Mesenchymal stem cell (in vitro differentiated cells and primary cell): Measurements from ENCODE around the gene SNU13.
A peak's percentile ranks its signal among the peaks of the same experiment; 100 is the strongest.
"Not testable (repeated sequence)": the region's sequence is repeated elsewhere in the genome, so short reads cannot be mapped to it uniquely, and the experiment has no call there.

Experiments used
- DNase-seq: peaks from one replicate; pipeline ENCODE4 v3.0.0-alpha.2; 2013
- H2AFZ ChIP-seq: one replicate; pipeline ENCODE4 v1.6.1; 2013; ENCODE audit warnings: low read depth, mild to moderate bottlenecking, control low read depth, inconsistent platforms, low read length, moderate library complexity
- H2AK5ac ChIP-seq: 2 replicates; pipeline ENCODE4 v1.6.1; 2013; ENCODE audit warnings: low read length, moderate library complexity, mild to moderate bottlenecking, inconsistent platforms; ENCODE audit not compliant: severe bottlenecking
- H2BK120ac ChIP-seq: one replicate; pipeline ENCODE4 v1.6.1; 2013; ENCODE audit warnings: low read depth, mild to moderate bottlenecking, inconsistent platforms, low read length, moderate library complexity
- H2BK12ac ChIP-seq, 2 experiments: one replicate each; pipeline ENCODE4 v1.6.1; 2013; ENCODE audit warnings: inconsistent platforms in 2 of 2, low read length in 2 of 2, mild to moderate bottlenecking in 2 of 2, moderate library complexity in 2 of 2, control low read depth in 1 of 2
- H2BK15ac ChIP-seq: one replicate; pipeline ENCODE4 v1.6.1; 2013; ENCODE audit warnings: mild to moderate bottlenecking, low read depth, inconsistent platforms; ENCODE audit not compliant: poor library complexity, severe bottlenecking
- H2BK5ac ChIP-seq: 2 replicates; pipeline ENCODE4 v1.6.1; 2013; ENCODE audit warnings: low read depth, mild to moderate bottlenecking, low read length, control low read depth, inconsistent platforms; ENCODE audit not compliant: poor library complexity, severe bottlenecking
- H3K14ac ChIP-seq, 2 experiments: one replicate each; pipeline ENCODE4 v1.6.1; 2013; ENCODE audit warnings: inconsistent platforms in 2 of 2, low read length in 2 of 2, control low read depth in 1 of 2, mild to moderate bottlenecking in 1 of 2, moderate library complexity in 1 of 2
- H3K18ac ChIP-seq, 2 experiments: one replicate each; pipeline ENCODE4 v1.6.1; 2013; ENCODE audit warnings: inconsistent platforms in 2 of 2, low read length in 2 of 2, control low read depth in 1 of 2, low read depth in 1 of 2, mild to moderate bottlenecking in 1 of 2
- H3K23ac ChIP-seq, 2 experiments: one replicate each; pipeline ENCODE4 v1.6.1; 2013; ENCODE audit warnings: inconsistent platforms in 2 of 2, low read length in 2 of 2, mild to moderate bottlenecking in 2 of 2, moderate library complexity in 2 of 2, control low read depth in 1 of 2
- H3K27ac ChIP-seq: 2 replicates; pipeline ENCODE4 v1.5.1; 2013; ENCODE audit warnings: mild to moderate bottlenecking, moderate library complexity, low read length, control low read depth, inconsistent platforms; ENCODE audit not compliant: poor library complexity, severe bottlenecking
- H3K27me3 ChIP-seq, 2 experiments: 2 replicates each; pipeline versions ENCODE4 v1.6.1 to v1.7.0; 2013; ENCODE audit warnings: low read length in 2 of 2, mild to moderate bottlenecking in 2 of 2, moderate library complexity in 2 of 2, control low read depth in 1 of 2, inconsistent platforms in 1 of 2; ENCODE audit not compliant: control insufficient read depth in 1 of 2, insufficient read depth in 1 of 2
- H3K36me3 ChIP-seq, 2 experiments: 2 replicates each; pipeline versions ENCODE4 v1.6.1 to v1.7.0; 2013; ENCODE audit warnings: low read length in 2 of 2, control low read depth in 1 of 2, inconsistent platforms in 1 of 2, low read depth in 1 of 2, mild to moderate bottlenecking in 1 of 2; ENCODE audit not compliant: insufficient read depth in 2 of 2, control insufficient read depth in 1 of 2
- H3K4ac ChIP-seq, 2 experiments: one replicate each; pipeline ENCODE4 v1.6.1; 2013; ENCODE audit warnings: inconsistent platforms in 2 of 2, low read length in 2 of 2, mild to moderate bottlenecking in 2 of 2, moderate library complexity in 2 of 2, control low read depth in 1 of 2, low read depth in 1 of 2
- H3K4me1 ChIP-seq: 2 replicates; pipeline ENCODE4 v1.6.1; 2013; ENCODE audit warnings: low read depth, low read length, control low read depth; ENCODE audit not compliant: control insufficient read depth, insufficient read depth
- H3K4me2 ChIP-seq: 2 replicates; pipeline ENCODE4 v1.6.1; 2013; ENCODE audit warnings: low read length, mild to moderate bottlenecking, inconsistent platforms; ENCODE audit not compliant: poor library complexity, severe bottlenecking
- H3K4me3 ChIP-seq, 2 experiments: 2 replicates each; pipeline versions ENCODE4 v1.5.1 to v1.7.0; 2013; ENCODE audit warnings: low read length in 2 of 2, mild to moderate bottlenecking in 2 of 2, control low read depth in 1 of 2, low read depth in 1 of 2; ENCODE audit not compliant: insufficient read depth in 1 of 2
- H3K79me1 ChIP-seq: replicated peaks from 2 replicates; pipeline ENCODE4 v1.6.1; 2013; ENCODE audit warnings: mild to moderate bottlenecking, control low read depth, low read length, inconsistent platforms; ENCODE audit not compliant: poor library complexity, severe bottlenecking
- H3K9ac ChIP-seq: 2 replicates; pipeline ENCODE4 v1.7.0; 2013; ENCODE audit warnings: mild to moderate bottlenecking, low read length, moderate library complexity
- H3K9me3 ChIP-seq: 2 replicates; pipeline ENCODE4 v1.7.0; 2013; ENCODE audit warnings: mild to moderate bottlenecking, low read length; ENCODE audit not compliant: control insufficient read depth
- H4K8ac ChIP-seq: one replicate; pipeline ENCODE4 v1.6.1; 2013; ENCODE audit warnings: inconsistent platforms, mild to moderate bottlenecking, low read length, moderate library complexity
- H4K91ac ChIP-seq: one replicate; pipeline ENCODE4 v1.6.1; 2013; ENCODE audit warnings: mild to moderate bottlenecking, low read length, inconsistent platforms
- WGBS: methylation state at CpG from one replicate; pipeline ENCODE4 v1.1.7; 2013; ENCODE audit warnings: mixed read lengths; 5-methylcytosine and 5-hydroxymethylcytosine counted together

SNU13 gene

GRCh38 chr22:41638748-41639147 lies 49.9 kb downstream of the SNU13 start:
- Histone ChIP-seq H2BK12ac (no peak overlapping the region), H3K27ac (no peak overlapping the region), H2BK15ac (no peak overlapping the region), H2AFZ (no peak overlapping the region), H2BK5ac (no peak overlapping the region), H3K4ac (no peak overlapping the region), H3K14ac (no peak overlapping the region), H3K23ac (no peak overlapping the region), H2AK5ac (no peak overlapping the region), H3K9ac (no peak overlapping the region), H4K8ac (no peak overlapping the region), H3K18ac (no peak overlapping the region), H3K27me3 (no peaks in the 10 kb centered on the region), H3K4me3 (no peak overlapping the region), H3K9me3 (no peaks in the 10 kb centered on the region), H3K79me1 (peaks cover 11% of the 10 kb centered on the region), H2BK120ac (no peak overlapping the region), H3K4me1 (no peaks in the 10 kb centered on the region), H4K91ac (no peak overlapping the region), H3K4me2 (no peak overlapping the region), H3K36me3 (peaks cover 51 to 92% of the 10 kb centered on the region in 2 experiments)
- WGBS: 96% methylated on average over 4 of the region's 5 CpGs
- DNase-seq: no peak

GRCh38 chr22:41638124-41638523 lies 50.5 kb downstream of the SNU13 start:
- no peak overlapping the region for H3K4me2 ChIP-seq
- WGBS: 98% methylated on average over 4 of the region's 5 CpGs

GRCh38 chr22:41637623-41638022 lies 51.0 kb downstream of the SNU13 start:
- peaks cover 45 to 92% of the 10 kb centered on the region in 2 experiments for H3K36me3 ChIP-seq
- not testable (repeated sequence) for H2AFZ ChIP-seq, H3K9ac ChIP-seq, H2BK5ac ChIP-seq, H3K4me1 ChIP-seq, H3K27ac ChIP-seq, H4K8ac ChIP-seq, H3K4me2 ChIP-seq, H3K18ac ChIP-seq, H3K14ac ChIP-seq, H2AK5ac ChIP-seq, DNase-seq, H3K27me3 ChIP-seq, H3K4ac ChIP-seq, H2BK15ac ChIP-seq, H2BK120ac ChIP-seq, H3K23ac ChIP-seq, H3K4me3 ChIP-seq, H4K91ac ChIP-seq, H3K9me3 ChIP-seq, H2BK12ac ChIP-seq
- 95% methylated on average over 8 of the region's 8 CpGs for WGBS
- peaks cover 11% of the 10 kb centered on the region for H3K79me1 ChIP-seq

More at GRCh38 chr22:41638124-41638523, 50.5 kb downstream of the SNU13 start:
- Histone ChIP-seq H2BK12ac (no peak overlapping the region), H3K4me3 (no peak overlapping the region), H3K23ac (no peak overlapping the region), H3K14ac (no peak overlapping the region), H2BK15ac (no peak overlapping the region), H3K4me1 (no peaks in the 10 kb centered on the region), H3K18ac (no peak overlapping the region), H3K9ac (no peak overlapping the region), H4K8ac (no peak overlapping the region), H3K9me3 (no peaks in the 10 kb centered on the region), H2AK5ac (no peak overlapping the region), H3K4ac (no peak overlapping the region), H3K79me1 (peaks cover 11% of the 10 kb centered on the region), H3K27me3 (no peaks in the 10 kb centered on the region), H2BK120ac (no peak overlapping the region), H2AFZ (no peak overlapping the region), H3K36me3 (peaks cover 47 to 94% of the 10 kb centered on the region in 2 experiments), H2BK5ac (no peak overlapping the region), H4K91ac (no peak overlapping the region), H3K27ac (no peak overlapping the region)
- DNase-seq: no peak

GRCh38 chr22:41636467-41636866 lies 52.2 kb downstream of the SNU13 start:
- H3K9me3 ChIP-seq: no peaks in the 10 kb centered on the region
- no peak overlapping the region for H3K4ac ChIP-seq
- H3K27me3 ChIP-seq: no peaks in the 10 kb centered on the region
- H2BK15ac ChIP-seq: no peak overlapping the region
- no peak overlapping the region for H4K8ac ChIP-seq
- peaks cover 11% of the 10 kb centered on the region for H3K79me1 ChIP-seq
- H4K91ac ChIP-seq: no peak overlapping the region
- H2AK5ac ChIP-seq: no peak overlapping the region
- peak overlapping the region; percentile 44 for H3K9ac ChIP-seq
- no peak overlapping the region for H2BK120ac ChIP-seq
- no peak for DNase-seq
- H3K4me1 ChIP-seq: no peaks in the 10 kb centered on the region
- no peak overlapping the region for H3K27ac ChIP-seq
- H3K36me3 ChIP-seq: peaks cover 51 to 85% of the 10 kb centered on the region in 2 experiments
- no peak overlapping the region for H3K4me3 ChIP-seq
- H2BK12ac ChIP-seq: no peak overlapping the region
- H3K23ac ChIP-seq: no peak overlapping the region
- no peak overlapping the region for H3K4me2 ChIP-seq
- WGBS: 77% methylated on average over 3 of the region's 7 CpGs
- no peak overlapping the region for H3K14ac ChIP-seq
- no peak overlapping the region for H2AFZ ChIP-seq
- H2BK5ac ChIP-seq: no peak overlapping the region
- no peak overlapping the region for H3K18ac ChIP-seq
